K562 (cell line): Measurements from ENCODE around the gene BEST1. TPM values are rescaled to one million over a fixed set of nuclear protein-coding genes. Genes with fewer than 3 reads are reported as not detected.

ENCODE experiments used
- ATAC-seq: fragments of 200-7000 bp; cut with Tn5 transposase; 3 replicates; pipeline ENCODE4 v1.9.1; 2020; ENCODE audit warnings: moderate library complexity
- BruUV-seq: library from RNA; stranded (reverse); fragments of 400-500 nt; replicated peaks from 2 replicates; lab custom pipeline; 2021; lab: Mats Ljungman, UMichigan
- CTCF ChIA-PET: fragments of 300-600 bp; formaldehyde crosslinking; extraction: SDS; loops from one replicate; lab custom pipeline; 2021; ENCODE audit warnings: low intra/inter-chr PET ratio; lab: Yijun Ruan, JAX
- POLR2A ChIA-PET: fragments of 300-600, 350-650 bp; sonication (Branson Sonifier 250); formaldehyde crosslinking; extraction: SDS; loops from one replicate; lab custom pipeline; 2021; ENCODE audit warnings: antibody characterized with exemption, inconsistent platforms; lab: Yijun Ruan, JAX
- DNase-seq, 4 experiments: peaks; one replicate each; pipeline versions ENCODE4 v3.0.0 to v3.0.0-alpha.2; 2011 to 2018; ENCODE audit warnings: low spot score in 3 of 4, mixed read lengths in 3 of 4; ENCODE audit errors: extremely low read depth in 1 of 4
- FAIRE-seq: peaks from 2 replicates; lab custom pipeline; 2011; peaks lifted over from hg19 to GRCh38; lab: Jason Lieb, UNC
- H2AFZ ChIP-seq: 2 replicates; pipeline ENCODE4 v1.6.0; 2011; ENCODE audit warnings: low read depth, low read length, control low read depth, inconsistent platforms
- H3K27ac ChIP-seq: fragments of 200-600 bp; 3 replicates; pipeline ENCODE4 v1.8.0; 2011; ENCODE audit warnings: low read depth, mild to moderate bottlenecking, control low read depth, inconsistent platforms, low read length, moderate library complexity, mixed read lengths; ENCODE audit errors: extremely low read depth
- H3K27me3 ChIP-seq, 2 experiments: fragments of 300-600 bp in 1 of 2; 2 replicates in 1 of 2; 3 replicates in 1 of 2; pipeline versions ENCODE4 v1.6.0 to v1.8.0; 2011; ENCODE audit warnings: inconsistent platforms in 2 of 2, low read length in 2 of 2, mild to moderate bottlenecking in 1 of 2, mixed read lengths in 1 of 2, moderate library complexity in 1 of 2; ENCODE audit not compliant: control insufficient read depth in 2 of 2, insufficient read depth in 2 of 2
- H3K36me3 ChIP-seq: fragments of 300-600 bp; 3 replicates; pipeline ENCODE4 v1.8.0; 2011; ENCODE audit warnings: mild to moderate bottlenecking, low read length, inconsistent platforms; ENCODE audit not compliant: control insufficient read depth, insufficient read depth
- H3K4me1 ChIP-seq, 2 experiments: fragments of 200-600 bp in 1 of 2; replicated peaks in 1 of 2; 2 replicates in 1 of 2; 3 replicates in 1 of 2; pipeline versions ENCODE4 v1.5.1 to v1.8.0; 2011; ENCODE audit warnings: inconsistent platforms in 2 of 2, low read length in 2 of 2, mild to moderate bottlenecking in 1 of 2, mixed read lengths in 1 of 2, moderate library complexity in 1 of 2; ENCODE audit not compliant: control insufficient read depth in 2 of 2, insufficient read depth in 2 of 2
- H3K4me2 ChIP-seq: 2 replicates; pipeline ENCODE4 v1.6.1; 2011; ENCODE audit warnings: low read length, control low read depth, inconsistent platforms, mixed read lengths; ENCODE audit not compliant: insufficient read depth
- H3K4me3 ChIP-seq: fragments of 200-600 bp; sonication (generic), shearing (Covaris generic); 2 replicates; pipeline ENCODE4 v1.5.1; 2016; ENCODE audit warnings: control low read depth, inconsistent platforms
- H3K79me2 ChIP-seq: fragments of 200-600 bp; 3 replicates; pipeline ENCODE4 v1.8.0; 2011; ENCODE audit warnings: low read length, inconsistent platforms; ENCODE audit not compliant: control insufficient read depth, insufficient read depth
- H3K9ac ChIP-seq, 2 experiments: 2 replicates each; pipeline versions ENCODE4 v1.6.0 to v1.6.1; 2011; ENCODE audit warnings: low read depth in 2 of 2, low read length in 2 of 2, control low read depth in 1 of 2, inconsistent platforms in 1 of 2, mild to moderate bottlenecking in 1 of 2, mixed read lengths in 1 of 2; ENCODE audit not compliant: insufficient read depth in 1 of 2
- H3K9me1 ChIP-seq: one replicate; pipeline ENCODE4 v1.6.0; 2011; ENCODE audit warnings: inconsistent platforms, mild to moderate bottlenecking, low read length, moderate library complexity; ENCODE audit not compliant: control insufficient read depth, insufficient read depth
- H3K9me3 ChIP-seq: replicated peaks from 2 replicates; pipeline ENCODE4 v1.5.1; 2011; ENCODE audit warnings: low read depth, low read length, inconsistent platforms; ENCODE audit not compliant: control insufficient read depth, insufficient read depth
- H4K20me1 ChIP-seq: replicated peaks from 2 replicates; pipeline ENCODE4 v1.6.1; 2011; ENCODE audit warnings: low read length, inconsistent platforms, mixed read lengths; ENCODE audit not compliant: control insufficient read depth, insufficient read depth
- BHLHE40 ChIP-seq: IDR thresholded peaks from 2 replicates; pipeline ENCODE4 v1.6.1; 2011; ENCODE audit warnings: low read length, improper control_type of control experiment
- BRF1 ChIP-seq: IDR thresholded peaks from 3 replicates; pipeline ENCODE4 v1.6.1; 2011; ENCODE audit warnings: borderline replicate concordance, mild to moderate bottlenecking; ENCODE audit not compliant: insufficient read length; ENCODE audit errors: extremely low read depth
- CREB1 ChIP-seq, 2 experiments: sonication (generic) in 1 of 2; formaldehyde crosslinking in 1 of 2; IDR thresholded peaks; 2 replicates each; pipeline versions ENCODE4 v1.6.1 to v1.8.0; 2012 to 2022; ENCODE audit warnings: inconsistent platforms in 1 of 2, mild to moderate bottlenecking in 1 of 2, missing genetic modification reagents in 1 of 2, moderate library complexity in 1 of 2
- ELF4 ChIP-seq: fragments of 450-650 bp; formaldehyde crosslinking; IDR thresholded peaks from 2 replicates; pipeline ENCODE4 v1.4.0; 2022; ENCODE audit warnings: missing genetic modification characterization
- FOXK1 ChIP-seq: sonication (generic); formaldehyde crosslinking; IDR thresholded peaks from 2 replicates; pipeline ENCODE4 v1.8.0; 2022; ENCODE audit warnings: missing genetic modification reagents, mild to moderate bottlenecking, borderline replicate concordance
- JUN ChIP-seq, 2 experiments: sonication (generic) in 1 of 2; formaldehyde crosslinking in 1 of 2; IDR thresholded peaks; 2 replicates each; pipeline versions ENCODE4 v1.6.1 to v1.8.0; 2012 to 2022; ENCODE audit warnings: borderline replicate concordance in 2 of 2, mild to moderate bottlenecking in 2 of 2, improper control_type of control experiment in 1 of 2, low read depth in 1 of 2, low read length in 1 of 2, missing genetic modification reagents in 1 of 2
- MCM2 ChIP-seq: fragments of 450-650 bp; IDR thresholded peaks from 2 replicates; pipeline ENCODE4 v1.6.1; 2017; ENCODE audit warnings: low read depth, mild to moderate bottlenecking
- MXI1 ChIP-seq: IDR thresholded peaks from 2 replicates; pipeline ENCODE4 v1.6.1; 2011; ENCODE audit warnings: low read depth, mild to moderate bottlenecking, improper control_type of control experiment, low read length
- PRMT5 ChIP-seq: sonication (generic); formaldehyde crosslinking; IDR thresholded peaks from 2 replicates; pipeline ENCODE4 v1.5.0; 2020; ENCODE audit warnings: missing genetic modification reagents
- RAD51 ChIP-seq: fragments of 450-650 bp; IDR thresholded peaks from 2 replicates; pipeline ENCODE4 v1.7.1; 2016; ENCODE audit warnings: low read depth, mild to moderate bottlenecking, borderline replicate concordance
- SAFB2 ChIP-seq: fragments of 200-400 bp; formaldehyde crosslinking; IDR thresholded peaks from 2 replicates; pipeline ENCODE4 v1.6.1; 2018; ENCODE audit warnings: borderline replicate concordance, low read length, low read depth, moderate library complexity; ENCODE audit not compliant: severe bottlenecking
- TEAD1 ChIP-seq, 2 experiments: fragments of 450-650 bp in 1 of 2; sonication (generic) in 1 of 2; formaldehyde crosslinking; IDR thresholded peaks; 2 replicates each; pipeline versions ENCODE4 v1.4.0 to v1.8.0; 2020 to 2022; ENCODE audit warnings: mild to moderate bottlenecking in 2 of 2, missing genetic modification reagents in 1 of 2
- ZNF175 ChIP-seq: fragments of 200-800 bp; sonication (Bioruptor generic); IDR thresholded peaks from 2 replicates; pipeline ENCODE4 v1.6.1; 2016; ENCODE audit warnings: low read depth, mild to moderate bottlenecking, missing genetic modification characterization, missing compliant biosample characterization
- ZNF239 ChIP-seq: fragments of 250-450 bp; sonication (Bioruptor Pico); IDR thresholded peaks from 2 replicates; pipeline ENCODE4 v1.4.0; 2020; ENCODE audit warnings: mild to moderate bottlenecking
- ZNF316 ChIP-seq: fragments of 450-650 bp; IDR thresholded peaks from 2 replicates; pipeline ENCODE4 v1.6.1; 2016
- ZNF445 ChIP-seq: fragments of 250-450 bp; sonication (Bioruptor Pico); IDR thresholded peaks from 2 replicates; pipeline ENCODE4 v1.4.0; 2020; ENCODE audit warnings: low read depth, mild to moderate bottlenecking, moderate library complexity
- ZNF75A ChIP-seq: fragments of 450-650 bp; formaldehyde crosslinking; IDR thresholded peaks from 2 replicates; pipeline ENCODE4 v1.4.0; 2020; ENCODE audit warnings: mild to moderate bottlenecking
- WGBS: fragments of 100-300 bp; shearing (Covaris generic); methylation state at CpG from one replicate; pipeline ENCODE4 v1.1.6; 2016; ENCODE audit warnings: low coverage, mixed read lengths; ENCODE audit not compliant: insufficient coverage; ENCODE audit errors: missing lambda C conversion rate; 5-methylcytosine and 5-hydroxymethylcytosine counted together
- in situ Hi-C: fragments of 300-500 bp; cut with MboI; formaldehyde crosslinking; loops from 4 replicates; pipeline ENCODE4 v1.15.0; 2018; ENCODE audit warnings: inconsistent platforms, mixed read lengths
- intact Hi-C: fragments of 100-400 bp; cut with micrococcal nuclease; formaldehyde crosslinking; loops from 2 replicates; pipeline ENCODE4 v1.14.2; 2022
- polyA plus RNA-seq, 8 experiments: library from polyadenylated mRNA; depleted of rRNA in 4 of 8; stranded (reverse) in 5 of 8; unstranded in 3 of 8; fragments of >200 nt; fragmentation: Nextera tagmentation in 2 of 8; fragmentation: Illumina TruSeq in 1 of 8; extraction: Ambion mirVana in 2 of 8; extraction: Trizol in 1 of 8; gene quantifications; 2 replicates each; pipeline versions ENCODE4 v1.2.1 to v1.2.3, GENCODE V29; 2011 to 2014; ENCODE audit warnings: inconsistent platforms in 1 of 8, missing spikeins in 1 of 8
- total RNA-seq, 7 experiments: library from RNA; depleted of rRNA in 6 of 7; stranded (reverse); fragments of >200 nt in 6 of 7; fragmentation: Illumina TruSeq in 2 of 7; extraction: Trizol in 2 of 7; gene quantifications; 2 replicates each; pipeline versions ENCODE4 v1.2.1 to v1.2.3, GENCODE V29; 2011 to 2021; ENCODE audit warnings: low replicate concordance in 1 of 7
- TF ChIP-seq, protein P1 (sequence below): fragments of 250-450 bp; sonication (Bioruptor Pico); IDR thresholded peaks from 2 replicates; pipeline ENCODE4 v1.5.1; 2021; ENCODE audit warnings: mild to moderate bottlenecking

The BEST1 gene
- total and polyA plus RNA-seq, 9 of the 15 experiments (the other 6 are each of a cell fraction or from before 2014, with no cell fraction given): 0.07 to 1.3 (median 0.40) TPM

DNA sequence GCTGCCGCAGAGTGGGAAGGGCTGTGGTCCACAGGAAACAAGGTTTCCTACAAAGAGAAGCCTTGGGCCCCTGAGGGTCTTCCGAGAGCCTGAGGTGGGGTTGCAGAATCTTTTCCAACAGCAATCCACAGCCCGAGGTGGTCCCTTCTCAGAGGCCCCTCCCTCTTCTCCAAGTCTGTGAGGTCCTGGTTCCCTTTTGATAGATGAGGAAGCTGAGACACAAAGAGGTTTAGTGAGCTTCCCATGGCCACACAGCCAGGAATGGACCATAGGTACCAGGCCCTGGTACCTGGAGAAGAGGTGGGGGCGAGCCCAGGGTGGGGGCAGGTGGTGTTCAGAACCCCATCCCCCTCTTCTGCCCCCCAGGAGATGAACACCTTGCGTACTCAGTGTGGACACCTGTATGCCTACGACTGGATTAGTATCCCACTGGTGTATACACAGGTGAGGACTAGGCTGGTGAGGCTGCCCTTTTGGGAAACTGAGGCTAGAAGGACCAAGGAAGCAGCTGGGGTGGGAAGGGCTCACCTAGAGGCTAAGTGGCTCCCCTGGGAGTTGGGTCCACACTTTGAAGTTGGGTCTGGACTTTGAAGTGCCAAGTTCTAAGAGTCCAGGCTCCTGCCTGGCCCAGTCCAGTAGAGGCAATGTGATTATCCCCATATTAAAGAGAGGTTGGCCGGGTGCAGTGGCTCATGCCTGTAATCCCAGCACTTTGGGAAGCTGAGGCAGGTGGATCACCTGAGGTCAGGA, 7.0 kb downstream of the BEST1 start:
- intact Hi-C loops (no loop called here), in situ Hi-C loops (no loop called here)
- CTCF ChIA-PET: no interaction called here
- no TSS peak for BruUV-seq
- Histone ChIP-seq H3K4me3 (no peak overlapping the region), H4K20me1 (no peaks in the 10 kb centered on the region), H3K9ac (no peak overlapping the region), H3K27me3 (no peaks in the 10 kb centered on the region), H3K9me1 (peaks cover 6% of the 10 kb centered on the region), H3K36me3 (no peaks in the 10 kb centered on the region), H3K4me2 (no peak overlapping the region), H3K9me3 (no peaks in the 10 kb centered on the region), H3K79me2 (no peaks in the 10 kb centered on the region), H3K27ac (no peak overlapping the region), H2AFZ (no peak overlapping the region), H3K4me1 (peaks cover 33% of the 10 kb centered on the region in 2 experiments)
- POLR2A ChIA-PET: interaction anchor here (0.6 to 1.2 kb wide), 5 partner anchors 9 to 17 kb away, joined by 3 to 4 read pairs (median 3); partner anchors contain the start of gene FTH1
- TF ChIP-seq ZNF316: no peak
- TF ChIP-seq ELF4 (CRISPR knock-in tag): no peak
- TF ChIP-seq, protein P1, sequence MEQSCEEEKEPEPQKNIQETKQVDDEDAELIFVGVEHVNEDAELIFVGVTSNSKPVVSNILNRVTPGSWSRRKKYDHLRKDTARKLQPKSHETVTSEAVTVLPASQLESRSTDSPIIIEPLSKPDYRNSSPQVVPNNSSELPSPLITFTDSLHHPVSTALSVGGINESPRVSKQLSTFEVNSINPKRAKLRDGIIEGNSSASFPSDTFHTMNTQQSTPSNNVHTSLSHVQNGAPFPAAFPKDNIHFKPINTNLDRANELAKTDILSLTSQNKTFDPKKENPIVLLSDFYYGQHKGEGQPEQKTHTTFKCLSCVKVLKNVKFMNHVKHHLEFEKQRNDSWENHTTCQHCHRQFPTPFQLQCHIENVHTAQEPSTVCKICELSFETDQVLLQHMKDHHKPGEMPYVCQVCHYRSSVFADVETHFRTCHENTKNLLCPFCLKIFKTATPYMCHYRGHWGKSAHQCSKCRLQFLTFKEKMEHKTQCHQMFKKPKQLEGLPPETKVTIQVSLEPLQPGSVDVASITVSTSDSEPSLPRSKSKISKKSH (CRISPR knock-in tag): no peak
- TF ChIP-seq ZNF75A (CRISPR knock-in tag): no peak
- no peak for TF ChIP-seq TEAD1 (CRISPR knock-in tag; IDR thresholded peaks at IDR 0.05)
- TF ChIP-seq ZNF445: no peak
- no peak for TF ChIP-seq ZNF175 (CRISPR knock-in tag)
- no peak for TF ChIP-seq PRMT5 (CRISPR knock-in tag)
- no peak for TF ChIP-seq BRF1
- TF ChIP-seq CREB1 (IDR thresholded peaks at IDR 0.05): no peak
- no peak for TF ChIP-seq CREB1 (CRISPR knock-in tag; IDR thresholded peaks at IDR 0.05)
- no peak for TF ChIP-seq RAD51
- no peak for TF ChIP-seq JUN (IDR thresholded peaks at IDR 0.05; ENCODE audit: borderline replicate concordance, low read depth, low read length)
- no peak for TF ChIP-seq JUN (CRISPR knock-in tag; IDR thresholded peaks at IDR 0.05; ENCODE audit: borderline replicate concordance)
- TF ChIP-seq FOXK1 (CRISPR knock-in tag): no peak
- TF ChIP-seq MCM2: no peak
- no peak for TF ChIP-seq ZNF239
- no peak for TF ChIP-seq BHLHE40
- no peak for TF ChIP-seq SAFB2
- TF ChIP-seq MXI1: no peak
- FAIRE-seq: no peak
- WGBS: 58% methylated on average over 5 of the region's 7 CpGs
- no peak for ATAC-seq
- DNase-seq: no peak
